HG03064 (cell line): ENCODE results near the gene GFOD1.
"Not testable (repeated sequence)": the region's sequence is repeated elsewhere in the genome, so short reads cannot be mapped to it uniquely, and the experiment has no call there.

Source experiments
- ATAC-seq: cut with Tn5 transposase; IDR thresholded peaks from one replicate; pipeline ENCODE4 v1.9.1; 2021; ENCODE audit warnings: low read depth; ENCODE audit not compliant: unreplicated experiment

Gene GFOD1

DNA sequence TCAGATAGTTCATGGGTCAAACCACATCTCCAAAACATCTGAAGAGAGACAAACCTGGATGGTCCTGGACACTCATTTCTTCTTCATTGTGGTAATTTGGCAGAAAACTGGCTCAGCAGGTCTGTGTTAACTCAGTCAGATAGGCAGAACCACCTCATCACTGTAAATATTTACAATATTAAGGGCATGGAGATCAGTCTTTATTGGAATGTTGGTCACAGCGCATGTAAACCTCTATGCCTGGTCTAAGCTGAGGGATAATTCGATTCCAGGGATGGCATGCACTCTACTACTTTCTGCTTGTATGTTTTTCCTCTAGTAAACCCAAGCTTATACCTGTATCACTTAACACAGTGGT lies 155.1 kb downstream of the GFOD1 start:
- no peak for ATAC-seq

DNA sequence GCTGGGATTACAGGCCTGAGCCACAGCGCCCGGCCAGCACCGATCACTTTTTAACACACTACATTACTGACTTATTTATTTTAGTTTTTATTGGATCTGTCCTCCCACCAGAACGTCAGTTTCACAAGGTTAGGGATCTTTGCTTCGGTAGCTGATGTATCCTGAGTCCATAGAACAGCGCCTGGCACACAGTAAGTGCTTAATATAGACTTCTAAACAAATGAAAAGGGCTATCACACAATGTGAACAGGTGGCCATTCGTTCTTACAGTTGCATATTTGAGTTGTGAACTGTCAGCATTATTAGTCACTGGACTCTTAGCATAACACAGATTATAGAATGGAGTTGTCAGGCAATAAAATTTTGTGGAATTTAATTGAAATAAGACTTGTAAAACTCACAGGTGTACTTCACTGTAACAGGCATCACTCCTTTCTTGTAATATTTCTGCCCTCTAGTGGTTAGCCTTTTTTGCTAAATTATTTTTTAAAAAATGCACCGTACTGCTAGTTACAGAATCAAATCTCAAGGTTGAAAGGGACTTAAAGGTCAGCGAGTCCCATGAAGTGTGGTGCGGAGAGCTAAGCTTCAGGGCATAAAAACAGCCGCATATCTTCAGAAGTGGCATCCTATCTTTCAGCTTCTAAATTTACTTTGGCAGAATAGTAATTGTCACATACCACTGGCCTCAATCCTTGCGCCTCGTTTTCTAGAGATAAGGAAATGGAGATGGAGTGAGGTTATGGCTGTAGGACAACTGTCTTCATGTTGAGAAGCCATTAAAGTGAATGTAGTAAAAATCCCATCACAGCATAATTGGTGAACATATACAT lies 155.7 kb downstream of the GFOD1 start:
- no peak for ATAC-seq

DNA sequence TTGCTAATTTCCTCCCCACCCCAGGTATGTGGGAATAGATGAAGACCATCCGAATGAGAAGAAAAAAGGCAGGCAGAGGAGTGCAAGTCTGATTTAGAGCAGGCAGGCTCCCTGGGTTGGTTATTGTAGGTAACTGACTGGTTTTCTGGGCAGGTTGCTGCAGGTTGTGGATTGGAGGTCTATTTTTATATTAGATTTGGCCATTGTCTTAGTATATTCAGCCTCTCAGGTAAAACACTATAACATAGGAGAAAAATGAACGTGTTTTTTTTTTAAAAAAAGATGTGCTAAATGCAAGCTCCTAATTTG lies 158.6 kb downstream of the GFOD1 start:
- no peak for ATAC-seq

DNA sequence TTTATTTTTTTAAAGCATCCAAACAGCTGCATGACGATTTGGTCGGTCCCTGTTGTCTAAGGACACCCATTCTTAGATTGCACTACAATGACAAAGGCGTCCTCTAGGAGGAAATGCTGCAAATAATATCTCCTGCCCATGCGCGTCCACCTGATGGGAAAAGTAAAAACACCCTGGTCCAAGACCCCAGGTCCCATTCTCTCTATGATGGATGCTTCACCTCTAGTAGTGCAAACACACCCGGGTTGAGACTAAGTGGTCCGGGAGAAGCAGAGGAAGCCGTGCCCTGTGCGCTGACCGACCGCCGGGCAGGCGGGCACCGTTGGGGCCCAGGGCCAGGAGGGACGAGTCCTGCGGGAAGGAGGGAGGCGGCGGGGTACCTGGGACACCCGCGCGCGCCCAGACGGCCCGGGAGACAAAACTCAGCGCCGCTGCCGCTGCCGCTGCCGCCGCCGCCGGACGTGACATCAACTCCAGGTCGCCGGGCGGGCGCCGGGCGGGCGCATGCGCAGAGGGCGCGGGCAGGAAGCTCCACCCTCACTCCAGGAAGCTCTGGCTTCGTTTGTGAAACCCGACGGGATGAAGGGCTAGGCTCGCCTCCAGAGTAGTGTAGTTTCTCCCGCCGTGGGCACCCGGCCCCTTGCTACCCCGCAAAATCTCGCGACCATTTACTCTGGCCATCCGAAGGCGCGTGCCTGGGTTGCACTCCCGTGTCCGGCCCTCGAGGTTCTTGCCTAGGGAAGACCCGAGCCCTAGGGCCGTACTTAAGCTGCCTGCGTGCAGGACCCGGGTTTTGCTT lies 159.1 kb downstream of the GFOD1 start, which contains the start of gene TBC1D7:
Gene TBC1D7 (minus strand): TSS at position 462 of the 799 bp plus-strand sequence. CDS start 1,639 bp downstream, outside the sequence.
- peak; percentile 82 for ATAC-seq

DNA sequence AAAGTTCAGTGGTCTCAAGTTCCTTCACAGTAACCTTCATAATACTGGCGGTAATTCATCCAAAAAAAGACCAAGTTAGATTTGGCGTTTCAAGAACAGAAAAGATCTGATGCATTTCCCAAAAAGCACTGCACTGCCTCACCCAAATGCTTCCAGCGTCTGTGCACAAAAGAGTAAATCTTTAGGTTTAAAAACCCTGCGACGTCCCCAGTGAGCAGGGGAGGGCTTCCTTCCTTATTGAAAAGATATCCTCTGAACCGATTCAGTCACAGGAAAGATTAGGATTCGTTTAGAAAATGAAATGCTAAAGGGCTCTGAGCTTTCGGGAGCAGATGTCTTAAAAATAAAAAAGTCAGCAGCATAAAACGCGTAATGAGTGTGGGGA lies 159.7 kb downstream of the GFOD1 start:
- ATAC-seq = no peak

DNA sequence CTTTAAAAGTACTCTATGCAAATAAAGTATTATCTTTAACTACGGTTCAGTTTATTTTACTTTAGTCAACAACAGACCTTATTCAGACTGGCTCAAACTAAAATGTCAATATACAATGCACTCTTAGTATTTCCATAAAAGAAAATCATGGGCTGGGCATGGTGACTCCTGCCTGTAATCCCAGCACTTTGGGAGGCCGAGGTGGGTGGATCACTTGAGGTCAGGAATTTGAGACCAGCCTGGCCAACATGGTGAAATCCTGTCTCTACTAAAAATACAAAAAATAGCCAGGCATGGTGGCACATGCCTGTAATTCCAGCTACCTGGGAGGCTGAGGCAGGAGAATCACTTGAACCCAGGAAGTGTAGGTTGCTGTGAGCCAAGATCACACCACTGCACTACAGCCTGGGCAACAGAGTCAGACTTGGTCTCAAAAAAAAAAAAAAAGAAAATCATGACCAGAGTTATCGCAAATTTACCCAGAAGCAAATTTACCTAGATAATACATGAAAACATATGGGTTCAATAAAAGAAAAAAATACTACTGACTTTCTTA lies 161.3 kb downstream of the GFOD1 start:
- not testable (repeated sequence) for ATAC-seq

DNA sequence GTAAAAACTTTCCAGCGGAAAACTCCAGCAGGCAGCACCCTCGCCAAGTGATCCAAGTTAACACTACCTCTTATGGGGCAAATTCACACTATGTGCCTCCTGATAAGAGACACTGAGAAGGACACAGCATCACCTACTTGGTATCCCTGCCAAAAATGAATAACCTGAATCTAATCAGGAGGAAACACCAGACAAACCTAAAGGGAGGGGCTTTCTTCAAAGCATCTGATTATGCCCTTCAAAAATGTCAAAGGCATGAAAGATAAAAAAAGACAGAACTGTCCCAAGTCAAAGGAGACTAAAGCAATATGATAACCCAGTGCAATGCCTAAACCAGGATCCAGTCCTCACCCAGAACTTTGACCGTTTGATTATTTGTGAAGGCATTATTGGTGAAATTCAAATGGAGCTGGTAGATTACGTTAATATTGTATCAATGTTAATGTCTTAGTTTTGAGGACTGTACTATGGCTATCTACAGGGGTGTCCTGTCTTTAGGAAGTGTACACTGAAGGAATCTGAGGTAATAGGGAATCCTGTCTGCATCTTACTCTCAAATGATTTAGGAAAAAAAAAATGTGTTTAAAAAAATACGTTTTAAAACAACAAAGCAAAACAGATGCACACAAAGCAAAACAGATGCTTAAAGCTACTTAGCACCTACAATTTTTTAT lies 167.4 kb downstream of the GFOD1 start:
- no peak for ATAC-seq

DNA sequence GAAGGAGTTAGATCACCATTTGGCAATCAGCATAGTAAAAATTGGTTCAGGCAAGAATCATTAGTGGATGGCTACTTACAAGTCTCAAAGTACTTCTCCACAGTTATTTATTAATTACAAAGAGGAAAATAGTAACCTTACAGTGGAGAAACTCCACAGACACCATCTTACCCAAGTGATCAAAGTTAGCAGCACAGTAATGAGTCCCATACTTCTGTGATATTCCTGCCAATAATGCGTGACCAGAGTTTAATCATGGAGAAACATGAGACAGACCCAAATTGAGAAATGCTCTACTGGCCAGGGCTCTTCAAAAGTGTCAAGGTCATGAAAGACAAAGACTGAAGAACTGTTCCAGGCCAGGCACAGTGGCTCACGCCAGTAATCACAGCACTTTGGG lies 168.6 kb downstream of the GFOD1 start:
- ATAC-seq = no peak

DNA sequence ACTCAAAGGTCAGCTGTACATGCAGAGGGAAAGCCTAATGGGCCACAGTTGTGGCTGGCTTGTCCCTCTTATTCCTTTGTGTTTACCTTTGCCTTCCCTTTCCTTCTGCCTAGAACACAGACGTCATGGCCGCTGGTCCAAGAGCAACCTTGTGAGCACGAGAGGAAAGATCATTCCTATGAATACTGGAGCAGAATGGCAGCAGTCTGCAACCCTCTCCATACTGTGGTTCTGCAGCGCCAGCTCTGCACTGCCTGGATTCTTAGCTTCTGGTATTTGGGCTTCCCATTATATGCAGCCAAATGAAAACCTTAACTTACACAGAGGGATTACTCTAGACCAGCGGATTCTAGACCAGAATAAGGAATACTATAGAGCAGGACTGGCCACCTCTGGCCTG lies 171.5 kb downstream of the GFOD1 start:
- ATAC-seq = no peak

DNA sequence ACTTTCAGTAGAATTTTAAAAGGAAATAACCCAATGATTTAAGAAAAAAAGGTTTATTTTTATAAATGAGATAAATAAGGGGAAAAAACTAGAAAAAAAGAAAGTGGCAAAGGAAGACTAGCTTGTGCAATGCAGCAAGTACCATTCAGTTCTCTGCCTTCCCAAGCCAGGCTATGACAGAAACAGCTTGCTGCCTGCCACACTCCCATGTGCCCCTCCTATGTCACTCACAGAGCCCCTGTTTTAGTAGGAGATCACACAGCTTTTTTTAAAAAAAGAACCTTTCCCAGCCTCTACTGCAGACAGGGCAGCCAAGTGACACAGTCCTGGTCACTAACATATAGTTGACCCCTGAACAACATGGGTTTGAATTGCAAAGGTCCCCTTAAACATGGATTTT lies 172.6 kb downstream of the GFOD1 start:
- no peak for ATAC-seq

DNA sequence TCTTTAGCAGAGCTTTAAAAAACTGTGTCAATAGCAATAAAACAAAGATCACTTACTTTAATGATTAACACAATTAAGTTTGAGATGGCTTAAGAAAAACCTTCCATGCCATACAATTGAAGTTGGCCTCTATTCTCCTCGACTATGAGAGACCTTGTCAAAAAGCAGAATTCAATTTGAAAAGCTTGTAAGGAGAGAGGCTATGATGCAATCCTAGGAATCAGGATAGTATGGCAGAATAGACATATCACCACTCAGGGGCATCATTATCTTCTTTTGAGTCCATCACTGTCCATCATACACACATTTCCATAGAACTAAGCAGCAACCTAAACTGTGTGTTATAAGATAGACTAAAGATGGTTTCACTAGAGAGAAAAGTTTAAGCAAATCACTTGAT lies 176.2 kb downstream of the GFOD1 start:
- no peak for ATAC-seq

DNA sequence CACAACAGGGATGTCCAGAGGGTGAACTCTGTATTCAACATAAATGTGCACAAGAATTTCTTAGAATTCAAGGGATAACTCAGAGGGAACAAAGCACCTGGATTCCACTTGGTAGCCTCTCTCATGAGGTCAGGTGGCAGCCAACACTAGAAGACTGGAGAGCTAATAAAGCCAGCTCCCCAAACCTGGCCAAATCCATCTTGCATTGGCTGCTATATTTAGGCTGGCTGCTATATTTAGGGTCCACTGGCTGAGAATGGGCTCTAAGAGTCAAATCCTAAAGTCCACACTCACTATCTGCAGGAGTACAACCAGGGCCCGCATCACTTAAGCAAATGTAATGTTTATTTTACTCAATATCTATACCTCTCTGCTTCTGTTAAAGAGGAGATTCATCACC lies 179.1 kb downstream of the GFOD1 start:
- no peak for ATAC-seq
